Hepatic stellate cell (primary cell): ENCODE results near the gene NDUFAF7.
A peak's percentile ranks its signal among the peaks of the same experiment; 100 is the strongest.
"Not testable (repeated sequence)": the region's sequence is repeated elsewhere in the genome, so short reads cannot be mapped to it uniquely, and the experiment has no call there.

ENCODE experiments used
- DNase-seq: peaks from one replicate; pipeline ENCODE4 v3.0.0; 2011; ENCODE audit warnings: low spot score

NDUFAF7 gene, protein sequence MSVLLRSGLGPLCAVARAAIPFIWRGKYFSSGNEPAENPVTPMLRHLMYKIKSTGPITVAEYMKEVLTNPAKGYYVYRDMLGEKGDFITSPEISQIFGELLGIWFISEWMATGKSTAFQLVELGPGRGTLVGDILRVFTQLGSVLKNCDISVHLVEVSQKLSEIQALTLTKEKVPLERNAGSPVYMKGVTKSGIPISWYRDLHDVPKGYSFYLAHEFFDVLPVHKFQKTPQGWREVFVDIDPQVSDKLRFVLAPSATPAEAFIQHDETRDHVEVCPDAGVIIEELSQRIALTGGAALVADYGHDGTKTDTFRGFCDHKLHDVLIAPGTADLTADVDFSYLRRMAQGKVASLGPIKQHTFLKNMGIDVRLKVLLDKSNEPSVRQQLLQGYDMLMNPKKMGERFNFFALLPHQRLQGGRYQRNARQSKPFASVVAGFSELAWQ

GRCh38 chr2:37231241-37232130 lies at the start of gene NDUFAF7, which contains the start of gene CEBPZ:
NDUFAF7 (plus strand) TSS chr2:37231658; CDS start chr2:37231706, 48 bp downstream.
CEBPZ (minus strand) TSS chr2:37231596; CDS start chr2:37231567, 29 bp downstream.
- DNase-seq, result peak; percentile 92

DNA sequence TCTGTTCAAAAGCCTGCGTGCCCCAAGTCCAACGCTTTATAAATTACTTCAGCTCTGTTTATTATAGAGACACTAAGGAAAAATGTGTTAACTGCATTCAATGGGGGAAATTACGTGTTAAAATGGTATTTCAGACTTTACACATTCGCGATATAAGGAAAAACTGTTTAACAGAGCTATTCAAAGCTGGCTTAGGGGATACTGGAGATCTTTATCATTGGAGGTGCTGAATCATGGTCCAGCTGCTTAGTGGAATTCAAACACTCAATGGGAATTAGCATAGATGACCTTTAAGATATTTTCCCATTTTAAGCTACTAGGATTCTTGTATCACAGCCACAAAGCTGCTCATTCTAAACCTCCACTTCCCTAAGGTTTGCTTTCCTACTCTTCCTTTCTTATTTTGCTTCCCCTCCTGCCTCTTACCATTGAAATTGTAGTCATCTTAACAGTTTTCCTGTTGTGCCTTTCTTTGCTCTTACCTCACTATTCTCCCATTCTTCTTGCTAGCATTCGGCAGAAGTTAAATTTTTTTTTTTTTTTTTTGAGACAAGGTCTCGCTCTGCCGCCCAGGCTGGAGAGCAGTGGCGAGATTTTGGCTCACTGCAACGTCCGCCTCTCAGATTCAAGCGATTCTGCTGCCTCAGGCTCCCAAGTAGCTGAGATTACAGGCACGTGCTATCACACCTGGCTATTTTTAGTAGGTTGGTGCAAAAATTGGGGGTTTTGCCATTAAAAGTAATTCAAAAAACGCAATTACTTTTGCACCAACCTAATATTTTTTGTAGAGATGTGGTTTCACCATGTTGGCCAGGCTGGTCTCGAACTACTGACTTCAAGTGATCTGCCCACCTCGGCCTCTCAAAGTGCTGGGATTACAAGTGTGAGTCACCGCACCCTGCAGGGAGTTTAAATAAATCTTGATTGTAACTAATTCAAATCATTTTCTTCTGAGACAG lies 49.5 kb upstream of the NDUFAF7 start:
- DNase-seq, result no peak

GRCh38 chr2:37188570-37188969 lies 42.9 kb upstream of the NDUFAF7 start, which contains the start of gene SULT6B1:
SULT6B1 (minus strand) TSS chr2:37188670; CDS start chr2:37188640, 30 bp downstream.
- DNase-seq, result no peak

- DNase-seq, result peak; percentile 60
These were observed 41.9 kb upstream of the NDUFAF7 start for GRCh38 chr2:37189452-37190153.

- DNase-seq, result no peak
These were observed 41.2 kb upstream of the NDUFAF7 start for GRCh38 chr2:37190290-37190689.

DNA sequence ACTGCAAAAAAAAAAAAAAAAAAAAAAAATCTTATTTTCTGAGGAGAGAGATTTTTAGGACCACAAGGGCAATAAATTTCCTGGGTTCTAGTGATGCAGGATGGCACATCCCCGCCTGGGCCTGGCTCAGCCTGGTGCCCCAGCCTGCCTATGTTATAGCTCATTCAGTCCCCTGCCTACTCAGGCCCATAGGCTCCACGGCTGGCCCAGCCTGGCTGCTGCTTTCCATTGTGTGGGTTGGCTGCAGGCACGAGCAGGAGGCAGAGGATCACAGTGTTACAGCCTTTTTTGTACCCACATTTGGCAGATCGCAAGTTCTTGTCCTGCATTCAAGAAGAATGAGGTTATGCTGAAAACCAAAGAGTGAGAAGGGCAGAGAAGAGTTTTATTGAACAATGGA lies 40.2 kb upstream of the NDUFAF7 start:
- DNase-seq, result no peak

GRCh38 chr2:37191747-37192146 lies 39.7 kb upstream of the NDUFAF7 start:
- no peak for DNase-seq

GRCh38 chr2:37192551-37192950 lies 38.9 kb upstream of the NDUFAF7 start:
- DNase-seq, result no peak

DNA sequence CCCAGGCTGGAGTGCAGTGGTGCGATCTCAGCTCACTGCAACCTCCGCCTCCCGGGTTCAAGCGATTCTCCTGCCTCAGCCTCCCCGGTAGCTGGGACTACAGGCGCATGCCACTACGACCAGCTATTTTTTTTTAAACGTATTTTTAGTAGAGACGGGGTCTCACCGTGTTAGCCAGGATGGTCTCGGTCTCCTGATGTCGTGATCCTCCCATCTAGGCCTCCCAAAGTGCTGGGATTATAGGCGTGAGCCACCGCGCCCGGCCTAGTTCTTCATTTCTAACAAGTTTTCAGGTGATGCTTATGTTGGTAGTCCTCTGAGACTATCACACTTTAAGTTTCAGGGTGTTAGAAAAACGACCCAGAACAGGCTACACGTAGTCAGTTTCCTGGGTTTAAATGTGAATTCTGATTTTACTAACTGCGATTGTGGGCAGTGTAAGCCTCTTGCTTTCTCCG lies 35.6 kb upstream of the NDUFAF7 start:
- not testable (repeated sequence) for DNase-seq

DNA sequence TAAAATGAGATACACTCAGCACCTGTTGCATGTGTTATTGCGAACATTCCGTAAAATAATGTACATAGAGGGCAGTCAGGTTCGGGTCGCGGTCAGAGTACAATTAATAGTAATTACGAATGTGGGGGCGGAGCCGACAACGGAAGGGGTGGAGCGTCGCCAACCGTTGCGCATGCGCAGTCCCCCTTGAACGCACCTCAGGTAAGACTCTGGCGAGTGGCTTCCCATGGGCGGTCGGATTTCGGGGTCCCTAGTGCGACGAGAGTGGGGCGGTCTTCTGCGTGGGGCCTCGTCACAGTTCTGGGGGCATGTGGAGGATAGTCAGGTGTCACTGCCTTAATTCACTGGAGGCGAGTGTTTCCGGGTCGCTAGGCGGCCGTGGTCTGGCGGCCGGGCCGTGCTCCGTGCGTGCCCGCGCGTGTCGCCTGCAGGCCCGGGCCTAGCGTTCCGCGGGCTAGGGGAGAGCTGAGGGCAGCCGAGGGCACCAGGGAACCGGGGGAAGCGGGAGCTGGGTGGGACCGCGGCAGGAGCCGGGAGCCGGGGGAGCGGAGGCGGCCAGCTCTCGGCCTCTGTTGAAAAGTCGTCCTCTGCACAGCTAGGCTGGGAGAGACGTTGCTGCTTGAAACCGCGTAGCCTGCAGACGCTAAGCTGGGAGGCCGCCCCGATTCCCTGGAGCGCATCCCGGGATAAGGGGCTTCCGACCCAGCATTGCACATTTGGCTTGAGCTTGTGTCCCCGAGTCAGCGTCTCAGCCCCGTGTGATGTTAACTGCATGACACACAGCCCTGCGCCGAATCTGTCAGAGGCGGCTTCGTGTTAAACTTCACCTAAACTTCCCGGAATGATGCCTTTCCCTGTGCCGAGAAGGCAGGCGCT lies 34.9 kb upstream of the NDUFAF7 start, which contains the start of gene CEBPZOS:
Gene CEBPZOS (plus strand): TSS at position 177 of the 876 bp plus-strand sequence. CDS start 3,209 bp downstream, outside the sequence.
- peak; percentile 81 for DNase-seq

DNA sequence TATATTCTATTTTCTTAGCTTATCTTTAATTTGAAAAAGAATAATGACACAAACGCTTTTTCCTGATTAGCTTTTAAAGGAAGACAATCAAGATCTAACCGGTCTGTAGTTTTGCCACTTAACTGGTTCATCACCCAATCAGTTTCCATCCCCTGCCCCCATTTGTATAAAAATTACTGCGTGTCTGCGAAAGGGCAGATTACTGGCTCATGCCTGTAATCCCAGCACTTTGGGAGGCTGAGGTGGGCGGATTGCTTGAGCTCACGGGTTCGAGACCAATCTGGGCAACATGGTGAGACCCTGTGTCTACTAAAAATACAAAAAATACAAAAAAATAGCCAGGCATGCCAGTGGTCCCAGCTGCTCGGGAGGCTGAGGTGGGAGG lies 32.8 kb upstream of the NDUFAF7 start:
- no peak for DNase-seq

DNA sequence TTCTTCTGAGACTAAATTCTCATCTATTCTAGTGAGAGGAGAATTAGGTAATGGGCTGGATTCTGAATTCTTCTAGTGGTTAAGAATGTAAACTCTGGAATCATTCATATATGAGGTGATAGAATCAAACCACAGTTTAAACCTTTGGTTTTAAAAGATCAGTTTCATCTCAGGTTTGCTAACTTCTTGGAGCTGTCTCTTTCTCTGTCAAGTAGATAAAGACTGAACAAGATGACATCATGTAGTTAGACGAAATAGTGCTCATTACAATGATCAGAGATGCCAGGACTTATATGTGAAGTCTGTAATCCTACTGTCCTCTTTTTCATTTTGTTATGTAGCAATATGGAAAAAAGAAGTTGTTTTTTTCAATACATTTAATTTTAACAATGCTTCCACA lies 30.2 kb upstream of the NDUFAF7 start:
- DNase-seq, result no peak

- DNase-seq, result no peak
These were observed 29.7 kb upstream of the NDUFAF7 start for GRCh38 chr2:37201766-37202165.

GRCh38 chr2:37203708-37204107 lies 27.8 kb upstream of the NDUFAF7 start:
- no peak for DNase-seq

- not testable (repeated sequence) for DNase-seq
These were observed 26.3 kb upstream of the NDUFAF7 start for GRCh38 chr2:37205071-37205661.

DNA sequence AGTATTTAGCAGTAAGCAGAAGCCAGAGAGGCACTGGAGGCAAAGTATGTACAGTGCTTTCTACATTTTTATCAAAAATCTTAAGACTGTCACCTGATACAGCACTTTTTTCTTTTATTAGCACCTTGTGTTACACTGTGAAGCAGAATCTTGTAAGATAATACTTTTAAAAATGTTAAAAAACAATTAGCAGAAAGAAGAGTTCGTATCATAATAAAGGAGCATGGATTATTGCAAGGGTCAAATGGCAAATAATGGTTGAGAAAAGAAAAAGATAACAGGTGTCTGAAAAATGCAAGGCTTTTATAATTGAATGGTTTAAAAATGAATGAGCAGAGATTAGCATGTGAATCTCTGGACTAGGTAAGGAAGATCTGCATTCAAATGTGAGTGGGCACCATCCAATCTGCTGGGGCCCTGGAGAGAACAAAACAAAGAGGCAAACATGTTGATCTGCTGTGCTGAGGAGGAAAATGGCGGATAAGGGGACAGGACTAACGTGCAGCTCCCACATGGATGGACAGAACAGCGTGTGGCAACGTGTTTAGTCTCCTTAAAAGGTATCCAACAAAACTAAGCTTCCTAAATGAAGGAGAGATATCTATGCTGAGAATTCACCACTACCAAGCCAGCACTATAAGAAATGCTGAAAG lies 25.6 kb upstream of the NDUFAF7 start:
- DNase-seq, result no peak

- not testable (repeated sequence) for DNase-seq
These were observed 24.7 kb upstream of the NDUFAF7 start for GRCh38 chr2:37206760-37207159.

DNA sequence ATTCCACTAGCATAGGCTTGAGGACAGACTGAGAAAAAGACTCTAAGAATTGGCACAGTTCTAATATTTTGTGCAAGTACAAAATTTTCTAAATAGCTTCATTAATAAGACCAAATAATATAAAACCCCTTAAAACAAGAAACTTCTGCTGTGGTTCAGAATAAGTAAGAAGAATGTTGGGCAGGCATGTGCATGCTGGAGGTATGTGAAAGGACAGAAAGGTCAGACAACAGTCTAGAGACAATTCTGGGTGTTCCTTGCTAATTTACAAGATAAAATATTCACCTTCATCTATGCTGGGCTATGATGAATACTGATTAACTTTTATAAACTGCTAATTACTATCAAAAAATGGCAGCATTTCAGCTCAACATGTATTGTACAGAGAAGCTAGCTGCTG lies 20.2 kb upstream of the NDUFAF7 start:
- DNase-seq, result no peak

DNA sequence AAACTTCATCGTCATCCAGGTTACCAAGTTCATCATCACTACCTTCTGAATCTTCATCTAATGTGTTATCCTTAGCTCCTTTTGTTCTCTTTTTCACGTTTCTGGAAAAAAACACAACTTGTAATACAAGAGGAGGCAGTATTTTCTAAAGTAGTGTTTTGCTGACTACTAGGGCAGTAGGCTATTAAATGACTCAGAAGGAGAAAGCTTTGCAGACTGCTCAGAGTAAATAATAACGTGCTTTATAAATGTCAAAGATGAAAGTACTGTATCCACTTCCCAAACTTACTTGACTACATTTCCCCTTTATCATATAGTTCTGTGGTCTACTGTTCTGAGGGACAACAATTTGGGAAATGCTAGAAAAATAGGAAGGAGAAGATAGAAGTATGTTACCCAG lies 19.5 kb upstream of the NDUFAF7 start:
- no peak for DNase-seq
